Karpas-422 (cell line): Measurements from ENCODE around the gene NAPEPLD. TPM values are rescaled to one million over a fixed set of nuclear protein-coding genes. Genes with fewer than 3 reads are reported as not detected.

ENCODE experiments used
- DNase-seq: peaks from one replicate; pipeline ENCODE4 v3.0.0-alpha.2; 2015
- H2AFZ ChIP-seq: fragments of 200-600 bp; sonication (generic); 2 replicates; pipeline ENCODE4 v1.6.1; 2014; ENCODE audit warnings: antibody characterized with exemption, low read length, mixed read lengths
- H3K27ac ChIP-seq: fragments of 200-600 bp; sonication (generic); 2 replicates; pipeline ENCODE4 v1.5.1; 2014; ENCODE audit warnings: mild to moderate bottlenecking, low read length, moderate library complexity
- H3K27me3 ChIP-seq: fragments of 200-600 bp; sonication (generic); 2 replicates; pipeline ENCODE4 v1.6.1; 2014; ENCODE audit warnings: low read length, mixed read lengths
- H3K36me3 ChIP-seq: fragments of 200-600 bp; sonication (generic); 2 replicates; pipeline ENCODE4 v1.6.1; 2014; ENCODE audit warnings: low read length, mixed read lengths; ENCODE audit not compliant: insufficient read depth
- H3K4me1 ChIP-seq: fragments of 200-600 bp; sonication (generic); 2 replicates; pipeline ENCODE4 v1.6.1; 2014; ENCODE audit warnings: mild to moderate bottlenecking, low read length, mixed read lengths
- H3K4me2 ChIP-seq: fragments of 200-600 bp; sonication (generic); 2 replicates; pipeline ENCODE4 v1.6.1; 2014; ENCODE audit warnings: low read length, low read depth, mild to moderate bottlenecking; ENCODE audit not compliant: poor library complexity, severe bottlenecking
- H3K4me3 ChIP-seq: fragments of 200-600 bp; sonication (generic); 2 replicates; pipeline ENCODE4 v1.5.1; 2014; ENCODE audit warnings: mild to moderate bottlenecking, antibody characterized with exemption, low read length, mixed read lengths
- H3K79me2 ChIP-seq: fragments of 200-600 bp; sonication (generic); 2 replicates; pipeline ENCODE4 v1.6.1; 2014; ENCODE audit warnings: mild to moderate bottlenecking, low read length, mixed read lengths
- H3K9ac ChIP-seq: fragments of 200-600 bp; sonication (generic); 2 replicates; pipeline ENCODE4 v1.6.0; 2014; ENCODE audit warnings: low read length
- H3K9me2 ChIP-seq: fragments of 200-600 bp; sonication (generic), shearing (Covaris generic); replicated peaks from 2 replicates; pipeline ENCODE4 v1.6.0; 2014; ENCODE audit warnings: mild to moderate bottlenecking, low read length, moderate library complexity; ENCODE audit not compliant: insufficient read depth
- H3K9me3 ChIP-seq: fragments of 300-700, 200-600 bp; sonication (generic); 2 replicates; pipeline ENCODE4 v1.6.1; 2014; ENCODE audit warnings: low read length, mixed read lengths
- H4K20me1 ChIP-seq: fragments of 200-600 bp; sonication (generic); 2 replicates; pipeline ENCODE4 v1.6.1; 2014; ENCODE audit warnings: mild to moderate bottlenecking, antibody characterized with exemption, low read length, low read depth; ENCODE audit not compliant: insufficient read depth
- total RNA-seq: library from RNA; depleted of rRNA; stranded (reverse); fragments of >200 nt; shearing (Covaris generic); gene quantifications from 2 replicates; pipeline ENCODE4 v1.2.3, GENCODE V29; 2014; ENCODE audit warnings: low replicate concordance

Gene NAPEPLD
- total RNA-seq, 1 experiment from 2014 or later: 24.8 TPM

- H2AFZ ChIP-seq: no peak overlapping the region
- peaks cover 36% of the 10 kb centered on the region for H3K36me3 ChIP-seq
- no peaks in the 10 kb centered on the region for H3K27me3 ChIP-seq
- no peak overlapping the region for H3K27ac ChIP-seq
- H4K20me1 ChIP-seq: no peaks in the 10 kb centered on the region
- peaks cover 60% of the 10 kb centered on the region for H3K79me2 ChIP-seq
- H3K9me2 ChIP-seq: no peaks in the 10 kb centered on the region
- H3K4me3 ChIP-seq: no peak overlapping the region
- H3K4me1 ChIP-seq: no peaks in the 10 kb centered on the region
- no peak overlapping the region for H3K9ac ChIP-seq
- no peak overlapping the region for H3K4me2 ChIP-seq
- no peaks in the 10 kb centered on the region for H3K9me3 ChIP-seq
- no peak for DNase-seq
Observed at GRCh38 chr7:103121641-103122040, 27.3 kb downstream of the NAPEPLD start.

GRCh38 chr7:103120362-103120761 is 28.5 kb downstream of the NAPEPLD start:
- Histone ChIP-seq H3K9ac (no peak overlapping the region), H3K9me2 (no peaks in the 10 kb centered on the region), H3K36me3 (peaks cover 36% of the 10 kb centered on the region), H2AFZ (no peak overlapping the region), H3K4me1 (no peaks in the 10 kb centered on the region), H3K9me3 (no peaks in the 10 kb centered on the region), H3K27me3 (no peaks in the 10 kb centered on the region), H3K4me3 (no peak overlapping the region), H4K20me1 (no peaks in the 10 kb centered on the region), H3K27ac (no peak overlapping the region), H3K4me2 (no peak overlapping the region), H3K79me2 (peaks cover 54% of the 10 kb centered on the region)
- DNase-seq: no peak

- no peaks in the 10 kb centered on the region for H4K20me1 ChIP-seq
- H3K4me3 ChIP-seq: no peak overlapping the region
- H3K9me2 ChIP-seq: no peaks in the 10 kb centered on the region
- peaks cover 50% of the 10 kb centered on the region for H3K79me2 ChIP-seq
- no peak overlapping the region for H2AFZ ChIP-seq
- no peaks in the 10 kb centered on the region for H3K9me3 ChIP-seq
- no peak overlapping the region for H3K27ac ChIP-seq
- no peak overlapping the region for H3K4me2 ChIP-seq
- no peaks in the 10 kb centered on the region for H3K27me3 ChIP-seq
- DNase-seq: no peak
- H3K4me1 ChIP-seq: no peaks in the 10 kb centered on the region
- no peak overlapping the region for H3K9ac ChIP-seq
- peaks cover 36% of the 10 kb centered on the region for H3K36me3 ChIP-seq
Observed at GRCh38 chr7:103119791-103120291, 29.1 kb downstream of the NAPEPLD start.

- peaks cover 44% of the 10 kb centered on the region for H3K36me3 ChIP-seq
- H3K4me3 ChIP-seq: no peak overlapping the region
- no peak for DNase-seq
- H2AFZ ChIP-seq: no peak overlapping the region
- no peak overlapping the region for H3K9ac ChIP-seq
- no peaks in the 10 kb centered on the region for H3K27me3 ChIP-seq
- H3K4me1 ChIP-seq: no peaks in the 10 kb centered on the region
- peaks cover 38% of the 10 kb centered on the region for H3K79me2 ChIP-seq
- H3K27ac ChIP-seq: no peak overlapping the region
- no peaks in the 10 kb centered on the region for H4K20me1 ChIP-seq
- no peak overlapping the region for H3K4me2 ChIP-seq
- no peaks in the 10 kb centered on the region for H3K9me2 ChIP-seq
- no peaks in the 10 kb centered on the region for H3K9me3 ChIP-seq
Observed at GRCh38 chr7:103117465-103117864, 31.4 kb downstream of the NAPEPLD start.

GRCh38 chr7:103116991-103117390 is 31.9 kb downstream of the NAPEPLD start:
- H3K9me3 ChIP-seq: no peaks in the 10 kb centered on the region
- H3K4me1 ChIP-seq: no peaks in the 10 kb centered on the region
- H3K9ac ChIP-seq: no peak overlapping the region
- H3K9me2 ChIP-seq: no peaks in the 10 kb centered on the region
- peaks cover 34% of the 10 kb centered on the region for H3K79me2 ChIP-seq
- no peak overlapping the region for H3K4me2 ChIP-seq
- peaks cover 42% of the 10 kb centered on the region for H3K36me3 ChIP-seq
- H3K4me3 ChIP-seq: no peak overlapping the region
- no peak for DNase-seq
- no peak overlapping the region for H3K27ac ChIP-seq
- H4K20me1 ChIP-seq: no peaks in the 10 kb centered on the region
- H2AFZ ChIP-seq: no peak overlapping the region
- no peaks in the 10 kb centered on the region for H3K27me3 ChIP-seq

GRCh38 chr7:103116511-103116910 is 32.4 kb downstream of the NAPEPLD start:
- no peaks in the 10 kb centered on the region for H3K9me2 ChIP-seq
- H3K9me3 ChIP-seq: no peaks in the 10 kb centered on the region
- peaks cover 39% of the 10 kb centered on the region for H3K36me3 ChIP-seq
- H3K4me1 ChIP-seq: no peaks in the 10 kb centered on the region
- H3K79me2 ChIP-seq: peaks cover 30% of the 10 kb centered on the region
- no peak for DNase-seq
- H3K4me2 ChIP-seq: no peak overlapping the region
- H3K27ac ChIP-seq: no peak overlapping the region
- H3K27me3 ChIP-seq: no peaks in the 10 kb centered on the region
- no peaks in the 10 kb centered on the region for H4K20me1 ChIP-seq
- H3K9ac ChIP-seq: no peak overlapping the region
- H3K4me3 ChIP-seq: no peak overlapping the region
- H2AFZ ChIP-seq: no peak overlapping the region

- Histone ChIP-seq H3K9ac (no peak overlapping the region), H2AFZ (no peak overlapping the region), H3K4me1 (no peaks in the 10 kb centered on the region), H4K20me1 (no peaks in the 10 kb centered on the region), H3K9me3 (no peaks in the 10 kb centered on the region), H3K9me2 (no peaks in the 10 kb centered on the region), H3K27ac (no peak overlapping the region), H3K36me3 (peaks cover 33% of the 10 kb centered on the region), H3K27me3 (no peaks in the 10 kb centered on the region), H3K4me2 (no peak overlapping the region), H3K79me2 (peaks cover 26% of the 10 kb centered on the region), H3K4me3 (no peak overlapping the region)
- no peak for DNase-seq
Observed at GRCh38 chr7:103115771-103116170, 33.1 kb downstream of the NAPEPLD start.

- no peaks in the 10 kb centered on the region for H3K4me1 ChIP-seq
- no peak for DNase-seq
- H2AFZ ChIP-seq: no peak overlapping the region
- no peak overlapping the region for H3K27ac ChIP-seq
- H3K9me3 ChIP-seq: no peaks in the 10 kb centered on the region
- H3K9ac ChIP-seq: no peak overlapping the region
- no peak overlapping the region for H3K4me3 ChIP-seq
- no peak overlapping the region for H3K4me2 ChIP-seq
- no peaks in the 10 kb centered on the region for H3K27me3 ChIP-seq
- H3K79me2 ChIP-seq: peaks cover 18% of the 10 kb centered on the region
- peaks cover 28% of the 10 kb centered on the region for H3K36me3 ChIP-seq
- no peaks in the 10 kb centered on the region for H4K20me1 ChIP-seq
- no peaks in the 10 kb centered on the region for H3K9me2 ChIP-seq
Observed at GRCh38 chr7:103114576-103115008, 34.3 kb downstream of the NAPEPLD start.

GRCh38 chr7:103113164-103113563 is 35.7 kb downstream of the NAPEPLD start:
- Histone ChIP-seq H3K36me3 (peaks cover 19% of the 10 kb centered on the region), H3K27me3 (no peaks in the 10 kb centered on the region), H3K9ac (no peak overlapping the region), H3K4me1 (no peaks in the 10 kb centered on the region), H4K20me1 (no peaks in the 10 kb centered on the region), H3K27ac (no peak overlapping the region), H3K4me2 (no peak overlapping the region), H3K79me2 (peaks cover 11% of the 10 kb centered on the region), H2AFZ (no peak overlapping the region), H3K4me3 (no peak overlapping the region), H3K9me3 (no peaks in the 10 kb centered on the region), H3K9me2 (no peaks in the 10 kb centered on the region)
- DNase-seq: no peak
